HepG2 (cell line): Measurements from ENCODE around the gene NT5C. TPM values are rescaled to one million over a fixed set of nuclear protein-coding genes. Genes with fewer than 3 reads are reported as not detected.
A peak's percentile ranks its signal among the peaks of the same experiment; 100 is the strongest.

Experiments used
- ARID5B ChIP-seq: IDR thresholded peaks from 2 replicates; pipeline ENCODE4 v1.4.0; 2020; ENCODE audit warnings: mild to moderate bottlenecking, missing genetic modification reagents
- DNMT3B ChIP-seq: conservative IDR thresholded peaks from 2 replicates; pipeline ENCODE4 v1.6.1; 2016; ENCODE audit warnings: missing biosample characterization, control low read depth
- FOXK2 ChIP-seq: fragments of 450-650 bp; IDR thresholded peaks from 2 replicates; pipeline ENCODE4 v1.6.1; 2016
- HMGXB3 ChIP-seq: sonication (generic); formaldehyde crosslinking; IDR thresholded peaks from 2 replicates; pipeline ENCODE4 v1.4.0; 2020; ENCODE audit warnings: missing genetic modification reagents, borderline replicate concordance
- HNF4G ChIP-seq, 2 experiments: sonication (generic) in 1 of 2; formaldehyde crosslinking in 1 of 2; IDR thresholded peaks; 2 replicates each; pipeline versions ENCODE4 v1.4.0 to v1.6.1; 2011 to 2020; ENCODE audit warnings: borderline replicate concordance in 2 of 2, low read depth in 2 of 2, mild to moderate bottlenecking in 2 of 2, low read length in 1 of 2, missing genetic modification reagents in 1 of 2, moderate library complexity in 1 of 2
- KAT7 ChIP-seq: IDR thresholded peaks from 2 replicates; pipeline ENCODE4 v1.6.1; 2018; ENCODE audit warnings: borderline replicate concordance, missing compliant biosample characterization
- MAZ ChIP-seq, 2 experiments: sonication (generic) in 1 of 2; formaldehyde crosslinking in 1 of 2; IDR thresholded peaks; 2 replicates each; pipeline versions ENCODE4 v1.5.0 to v1.6.1; 2012 to 2020; ENCODE audit warnings: low read depth in 2 of 2, mild to moderate bottlenecking in 2 of 2, borderline replicate concordance in 1 of 2, improper control_type of control experiment in 1 of 2, low read length in 1 of 2, missing genetic modification reagents in 1 of 2, moderate library complexity in 1 of 2
- RCOR2 ChIP-seq: IDR thresholded peaks from 2 replicates; pipeline ENCODE4 v1.6.1; 2016; ENCODE audit warnings: missing biosample characterization, missing genetic modification reagents
- SKI ChIP-seq: fragments of 450-650 bp; IDR thresholded peaks from one replicate; pipeline ENCODE4 v1.6.1; 2018; ENCODE audit warnings: mild to moderate bottlenecking; ENCODE audit not compliant: partially characterized antibody
- TFAP4 ChIP-seq: sonication (generic); IDR thresholded peaks from 2 replicates; pipeline ENCODE4 v1.6.1; 2016; ENCODE audit warnings: low read depth, borderline replicate concordance
- YEATS4 ChIP-seq: sonication (generic); formaldehyde crosslinking; IDR thresholded peaks from 2 replicates; pipeline ENCODE4 v1.4.0; 2020; ENCODE audit warnings: missing genetic modification reagents, borderline replicate concordance
- ZFP36 ChIP-seq: fragments of 150-350 bp; IDR thresholded peaks from 2 replicates; pipeline ENCODE4 v1.6.1; 2018; ENCODE audit warnings: borderline replicate concordance, low read length, low read depth; ENCODE audit not compliant: partially characterized antibody
- ZNF274 ChIP-seq: sonication (generic); formaldehyde crosslinking; IDR thresholded peaks from 2 replicates; pipeline ENCODE4 v1.5.1; 2020; ENCODE audit warnings: mild to moderate bottlenecking, missing genetic modification reagents
- ZNF503 ChIP-seq: sonication (generic); formaldehyde crosslinking; IDR thresholded peaks from 2 replicates; pipeline ENCODE4 v1.4.0; 2020; ENCODE audit warnings: missing genetic modification reagents
- polyA plus RNA-seq, 8 experiments: library from polyadenylated mRNA; depleted of rRNA in 3 of 8; stranded (reverse) in 7 of 8; unstranded in 1 of 8; fragments of >200 nt; fragmentation: Illumina TruSeq in 4 of 8; extraction: Trizol in 4 of 8; gene quantifications; 2 replicates each; pipeline versions ENCODE4 v1.2.1 to v1.2.3, GENCODE V29; 2011 to 2016; ENCODE audit warnings: low read depth in 4 of 8, missing spikeins in 1 of 8, mixed read lengths in 1 of 8; ENCODE audit not compliant: insufficient read depth in 1 of 8
- total RNA-seq, 5 experiments: library from RNA; depleted of rRNA; stranded (reverse); fragments of >200 nt; fragmentation: Illumina TruSeq; extraction: Trizol; gene quantifications; 2 replicates each; pipeline ENCODE4 v1.2.3, GENCODE V29; 2016; ENCODE audit warnings: low read depth in 1 of 5

Gene NT5C
- total and polyA plus RNA-seq, 2 of the 13 experiments (the other 11 are each of a cell fraction or from before 2014, with no cell fraction given): 42.8 to 48.6 TPM

GRCh38 chr17:75086496-75087181, 44.9 kb downstream of the NT5C start (continued):
- no peak for TF ChIP-seq MAZ (IDR thresholded peaks at IDR 0.05; ENCODE audit: borderline replicate concordance, low read depth, low read length)
- TF ChIP-seq MAZ (CRISPR knock-in tag; IDR thresholded peaks at IDR 0.05; ENCODE audit: low read depth): peak; percentile 68; the same call in 1 of the 2 replicates
- TF ChIP-seq ZNF503 (CRISPR knock-in tag): peak; percentile 87
- TF ChIP-seq YEATS4 (CRISPR knock-in tag): no peak
- peak; percentile 74; the same call in 1 of the 2 replicates for TF ChIP-seq HNF4G (IDR thresholded peaks at IDR 0.05; ENCODE audit: borderline replicate concordance, low read depth, low read length)
- peak; percentile 33; the same call in 1 of the 2 replicates for TF ChIP-seq HNF4G (CRISPR knock-in tag; IDR thresholded peaks at IDR 0.05; ENCODE audit: borderline replicate concordance, low read depth)
- TF ChIP-seq ZNF274 (CRISPR knock-in tag): peak; percentile 22; the same call in 1 of the 2 replicates
- peak; percentile 78; the same call in 1 of the 2 replicates for TF ChIP-seq RCOR2 (CRISPR knock-in tag)
- TF ChIP-seq DNMT3B: peak; percentile 84; the same call in 1 of the 2 replicates
- TF ChIP-seq SKI: peak; percentile 66
- 0 out of 2 replicates have a peak, but pooled peaks have one; percentile 38 for TF ChIP-seq KAT7 (CRISPR knock-in tag)
- no peak for TF ChIP-seq ZFP36
- peak; percentile 68; the same call in 1 of the 2 replicates for TF ChIP-seq FOXK2
- peak; percentile 75; the same call in 1 of the 2 replicates for TF ChIP-seq ARID5B (CRISPR knock-in tag)
- peak; percentile 89; the same call in 1 of the 2 replicates for TF ChIP-seq HMGXB3
- TF ChIP-seq TFAP4: peak; percentile 61; the same call in 1 of the 2 replicates
